Breast epithelium (tissue), 3 donors: ENCODE measurements around the gene RCOR3.

Experiments
- CTCF ChIP-seq, 3 donors: fragments of 450-650 bp; IDR thresholded peaks; one replicate each; pipeline ENCODE4 v1.5.1; 2016 to 2017; ENCODE audit warnings: antibody characterized with exemption in 3 of 3, mild to moderate bottlenecking in 3 of 3, moderate library complexity in 3 of 3
- POLR2A ChIP-seq: fragments of 450-650 bp; IDR thresholded peaks from one replicate; pipeline ENCODE4 v1.6.1; 2016; ENCODE audit warnings: antibody characterized with exemption, mild to moderate bottlenecking, moderate library complexity
- POLR2AphosphoS5 ChIP-seq, 3 donors: sonication (generic); formaldehyde crosslinking; IDR thresholded peaks; one replicate each; pipeline ENCODE4 v1.6.1; 2017; ENCODE audit warnings: antibody characterized with exemption in 3 of 3

- TF ChIP-seq CTCF (IDR thresholded peaks at IDR 0.05), result no peak
- TF ChIP-seq POLR2A, result no peak
- no peak for TF ChIP-seq POLR2AphosphoS5 (IDR thresholded peaks at IDR 0.05)
These were observed 516 bp downstream of the RCOR3 start for GRCh38 chr1:211259638-211260126.
